Effector memory CD4-positive, alpha-beta T cell (primary cell): ENCODE measurements around the gene GPR139.

Source experiments
- DNase-seq, 3 donors: peaks; one replicate each; pipeline ENCODE4 v3.0.0-alpha.2; 2020
- H3K27ac ChIP-seq: 2 replicates; pipeline ENCODE4 v1.7.0; 2013; ENCODE audit warnings: mild to moderate bottlenecking, low read length, moderate library complexity; ENCODE audit not compliant: insufficient read depth, poor library complexity, severe bottlenecking
- H3K27me3 ChIP-seq: replicated peaks from 2 replicates; pipeline ENCODE4 v1.7.0; 2013; ENCODE audit warnings: mild to moderate bottlenecking, low read length; ENCODE audit not compliant: insufficient read depth, control insufficient read depth, poor library complexity, severe bottlenecking
- H3K36me3 ChIP-seq: 2 replicates; pipeline ENCODE4 v1.7.0; 2013; ENCODE audit warnings: mild to moderate bottlenecking, low read length, moderate library complexity; ENCODE audit not compliant: control insufficient read depth, insufficient read depth
- H3K4me1 ChIP-seq: 2 replicates; pipeline ENCODE4 v1.7.0; 2013; ENCODE audit warnings: low read length, mild to moderate bottlenecking; ENCODE audit not compliant: control insufficient read depth, insufficient read depth, poor library complexity, severe bottlenecking
- H3K4me3 ChIP-seq: 2 replicates; pipeline ENCODE4 v1.7.0; 2013; ENCODE audit warnings: low read length, low read depth, mild to moderate bottlenecking; ENCODE audit not compliant: insufficient read depth, poor library complexity, severe bottlenecking
- H3K9me3 ChIP-seq: 2 replicates; pipeline ENCODE4 v1.7.0; 2013; ENCODE audit warnings: mild to moderate bottlenecking, low read length, moderate library complexity; ENCODE audit not compliant: control insufficient read depth

The GPR139 gene

GRCh38 chr16:20089246-20089965 lies 15.7 kb upstream of the GPR139 start:
- Histone ChIP-seq H3K4me1 (no peaks in the 10 kb centered on the region), H3K36me3 (no peaks in the 10 kb centered on the region), H3K27ac (no peak overlapping the region), H3K4me3 (no peak overlapping the region), H3K27me3 (no peaks in the 10 kb centered on the region), H3K9me3 (no peaks in the 10 kb centered on the region)
- DNase-seq = no peak

GRCh38 chr16:20084624-20085226 lies 11.0 kb upstream of the GPR139 start:
- Histone ChIP-seq H3K27ac (no peak overlapping the region), H3K9me3 (no peaks in the 10 kb centered on the region), H3K27me3 (no peaks in the 10 kb centered on the region), H3K4me1 (no peaks in the 10 kb centered on the region), H3K36me3 (no peaks in the 10 kb centered on the region), H3K4me3 (no peak overlapping the region)
- no peak for DNase-seq

- Histone ChIP-seq H3K27ac (no peak overlapping the region), H3K36me3 (no peaks in the 10 kb centered on the region), H3K27me3 (no peaks in the 10 kb centered on the region), H3K4me1 (no peaks in the 10 kb centered on the region), H3K4me3 (no peak overlapping the region), H3K9me3 (no peaks in the 10 kb centered on the region)
- no peak for DNase-seq
Measured at GRCh38 chr16:20079106-20079505, 5.4 kb upstream of the GPR139 start.

- DNase-seq = no peak
- Histone ChIP-seq H3K36me3 (no peaks in the 10 kb centered on the region), H3K27me3 (no peaks in the 10 kb centered on the region), H3K4me1 (no peaks in the 10 kb centered on the region), H3K9me3 (no peaks in the 10 kb centered on the region), H3K27ac (no peak overlapping the region), H3K4me3 (no peak overlapping the region)
Measured at GRCh38 chr16:20075243-20075642, 1.6 kb upstream of the GPR139 start.

GRCh38 chr16:20074099-20074991 lies 655 bp upstream of the GPR139 start:
- H3K27me3 ChIP-seq = no peaks in the 10 kb centered on the region

GRCh38 chr16:20072874-20073202 lies 852 bp downstream of the GPR139 start:
- Histone ChIP-seq H3K27ac (no peak overlapping the region), H3K27me3 (no peaks in the 10 kb centered on the region), H3K9me3 (no peaks in the 10 kb centered on the region), H3K36me3 (no peaks in the 10 kb centered on the region), H3K4me1 (no peaks in the 10 kb centered on the region), H3K4me3 (no peak overlapping the region)
- no peak for DNase-seq

More at GRCh38 chr16:20074099-20074991, 655 bp upstream of the GPR139 start:
- H3K36me3 ChIP-seq = no peaks in the 10 kb centered on the region
- H3K4me1 ChIP-seq = no peaks in the 10 kb centered on the region
- H3K9me3 ChIP-seq = no peaks in the 10 kb centered on the region
- DNase-seq = no peak
- no peak overlapping the region for H3K27ac ChIP-seq
- H3K4me3 ChIP-seq = no peak overlapping the region

GRCh38 chr16:20072146-20072873 lies 1.4 kb downstream of the GPR139 start:
- DNase-seq = no peak
- Histone ChIP-seq H3K4me1 (no peaks in the 10 kb centered on the region), H3K4me3 (no peak overlapping the region), H3K27ac (no peak overlapping the region), H3K9me3 (no peaks in the 10 kb centered on the region), H3K36me3 (no peaks in the 10 kb centered on the region), H3K27me3 (no peaks in the 10 kb centered on the region)

GRCh38 chr16:20064931-20065330 lies 8.8 kb downstream of the GPR139 start:
- no peaks in the 10 kb centered on the region for H3K4me1 ChIP-seq
- no peak for DNase-seq
- no peaks in the 10 kb centered on the region for H3K36me3 ChIP-seq
- H3K4me3 ChIP-seq = no peak overlapping the region
- no peak overlapping the region for H3K27ac ChIP-seq
- no peaks in the 10 kb centered on the region for H3K9me3 ChIP-seq
- H3K27me3 ChIP-seq = no peaks in the 10 kb centered on the region

- Histone ChIP-seq H3K36me3 (no peaks in the 10 kb centered on the region), H3K27me3 (no peaks in the 10 kb centered on the region), H3K4me3 (no peak overlapping the region), H3K27ac (no peak overlapping the region), H3K9me3 (no peaks in the 10 kb centered on the region), H3K4me1 (no peaks in the 10 kb centered on the region)
- no peak for DNase-seq
Measured at GRCh38 chr16:20064520-20064919, 9.2 kb downstream of the GPR139 start.
